Astrocyte of the spinal cord (primary cell): ENCODE measurements around the gene HSD17B8.

Experiments
- DNase-seq: peaks from one replicate; pipeline ENCODE4 v3.0.0; 2011; ENCODE audit warnings: low read depth, low spot score
- H3K4me3 ChIP-seq: 2 replicates; pipeline ENCODE4 v1.5.1; 2011; ENCODE audit warnings: low read depth, mild to moderate bottlenecking, low read length, moderate library complexity
- CTCF ChIP-seq: IDR thresholded peaks from 2 replicates; pipeline ENCODE4 v1.5.1; 2012; ENCODE audit warnings: low read depth, mild to moderate bottlenecking, low read length, inconsistent platforms
- in situ Hi-C: cut with HindIII; loops from 2 replicates; pipeline ENCODE4 v1.10.0; 2017; ENCODE audit warnings: low sequenced_read_pairs

The HSD17B8 gene

GRCh38 chr6:33211666-33212422 lies 7.4 kb downstream of the HSD17B8 start:
- TF ChIP-seq CTCF = no peak
- DNase-seq = no peak
- in situ Hi-C loops = no loop called here
- no peak overlapping the region for H3K4me3 ChIP-seq

DNA sequence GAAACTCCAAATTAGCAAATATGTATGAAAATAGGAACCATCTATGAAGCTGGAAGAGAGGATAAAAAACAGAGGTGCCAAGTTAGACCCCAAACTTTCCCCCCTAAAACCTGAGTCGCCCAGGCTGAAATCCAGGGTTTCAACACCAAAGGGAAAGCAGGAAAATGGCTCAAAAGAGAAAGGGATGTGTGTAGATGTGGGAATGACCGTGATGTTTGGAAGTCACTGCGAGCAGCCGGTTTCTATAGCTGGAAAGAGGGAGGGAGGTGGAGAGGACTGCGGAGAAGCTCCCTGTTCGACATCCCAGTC lies 8.4 kb downstream of the HSD17B8 start:
- in situ Hi-C loops = no loop called here
- no peak for TF ChIP-seq CTCF
- DNase-seq = no peak
- H3K4me3 ChIP-seq = peak overlapping the region; percentile 51

- H3K4me3 ChIP-seq = peak overlapping the region; percentile 51
- TF ChIP-seq CTCF = no peak
- no peak for DNase-seq
- in situ Hi-C loops = no loop called here
Observed at GRCh38 chr6:33213166-33213988, 8.9 kb downstream of the HSD17B8 start.

GRCh38 chr6:33213989-33214335 lies 9.5 kb downstream of the HSD17B8 start:
- TF ChIP-seq CTCF = no peak
- in situ Hi-C loops = no loop called here
- H3K4me3 ChIP-seq = peak overlapping the region; percentile 51
- no peak for DNase-seq

DNA sequence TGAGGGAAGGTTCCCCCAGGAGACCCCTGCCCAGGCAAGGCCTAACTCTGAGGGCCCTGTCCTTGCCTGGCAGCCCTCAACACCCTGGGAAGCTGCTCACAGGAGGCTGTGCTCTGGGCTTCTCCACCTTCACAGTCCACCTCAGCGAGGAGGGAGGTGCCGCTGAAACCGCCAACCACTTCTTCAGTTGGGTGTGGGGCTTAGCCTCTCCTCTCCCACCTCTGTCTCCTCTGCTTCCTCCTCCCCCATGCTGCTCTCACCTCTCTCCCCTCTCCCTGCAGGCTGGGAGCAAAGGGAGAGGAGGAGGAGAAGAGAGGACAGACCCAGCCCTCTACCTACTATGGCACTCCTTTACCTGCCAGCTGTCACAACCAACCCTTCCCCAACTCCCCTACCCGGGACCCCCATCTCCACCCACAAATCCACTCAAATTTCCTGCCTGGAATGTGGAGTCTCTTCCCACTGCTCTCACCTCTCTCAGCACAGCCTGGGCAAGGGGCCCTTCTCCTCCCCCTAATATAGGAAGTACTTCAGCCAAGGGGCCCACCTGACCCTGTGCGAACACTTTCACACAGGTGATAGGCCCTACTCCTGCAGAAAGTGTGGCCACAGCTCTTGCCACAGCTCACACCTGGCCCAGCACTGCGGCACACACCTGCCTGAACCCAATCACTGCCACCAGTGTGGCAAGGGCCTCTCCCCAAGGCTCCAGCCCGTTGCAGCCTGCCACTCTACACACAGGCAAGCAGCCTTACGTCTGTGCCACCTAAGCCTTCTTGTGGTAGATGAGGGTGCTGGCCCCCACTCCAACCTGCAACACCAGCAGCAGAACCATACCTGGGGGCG lies 11.0 kb downstream of the HSD17B8 start:
- DNase-seq = no peak
- in situ Hi-C loops = no loop called here
- no peak overlapping the region for H3K4me3 ChIP-seq
- no peak for TF ChIP-seq CTCF

- no peak for TF ChIP-seq CTCF
- in situ Hi-C loops = no loop called here
- DNase-seq = no peak
- H3K4me3 ChIP-seq = no peak overlapping the region
Observed at GRCh38 chr6:33216117-33216649, 11.7 kb downstream of the HSD17B8 start.
